ENCODE data around the gene FTO.

- TF ChIP-seq POLR2A (IDR thresholded peaks at IDR 0.05) = no peak
- TF ChIP-seq, protein P1, sequence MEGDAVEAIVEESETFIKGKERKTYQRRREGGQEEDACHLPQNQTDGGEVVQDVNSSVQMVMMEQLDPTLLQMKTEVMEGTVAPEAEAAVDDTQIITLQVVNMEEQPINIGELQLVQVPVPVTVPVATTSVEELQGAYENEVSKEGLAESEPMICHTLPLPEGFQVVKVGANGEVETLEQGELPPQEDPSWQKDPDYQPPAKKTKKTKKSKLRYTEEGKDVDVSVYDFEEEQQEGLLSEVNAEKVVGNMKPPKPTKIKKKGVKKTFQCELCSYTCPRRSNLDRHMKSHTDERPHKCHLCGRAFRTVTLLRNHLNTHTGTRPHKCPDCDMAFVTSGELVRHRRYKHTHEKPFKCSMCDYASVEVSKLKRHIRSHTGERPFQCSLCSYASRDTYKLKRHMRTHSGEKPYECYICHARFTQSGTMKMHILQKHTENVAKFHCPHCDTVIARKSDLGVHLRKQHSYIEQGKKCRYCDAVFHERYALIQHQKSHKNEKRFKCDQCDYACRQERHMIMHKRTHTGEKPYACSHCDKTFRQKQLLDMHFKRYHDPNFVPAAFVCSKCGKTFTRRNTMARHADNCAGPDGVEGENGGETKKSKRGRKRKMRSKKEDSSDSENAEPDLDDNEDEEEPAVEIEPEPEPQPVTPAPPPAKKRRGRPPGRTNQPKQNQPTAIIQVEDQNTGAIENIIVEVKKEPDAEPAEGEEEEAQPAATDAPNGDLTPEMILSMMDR (IDR thresholded peaks at IDR 0.05) = no peak
These were observed 392.7 kb downstream of the FTO start for GRCh38 chr16:54096607-54097006.

Data from uterus (tissue), 2 donors.